GM19239 (cell line): ENCODE results near the gene SLC19A3.
"Not testable (repeated sequence)": the region's sequence is repeated elsewhere in the genome, so short reads cannot be mapped to it uniquely, and the experiment has no call there.

Experiments
- DNase-seq: peaks from one replicate; pipeline ENCODE4 v3.0.0; 2011; ENCODE audit warnings: low spot score; ENCODE audit not compliant: insufficient read length
- FAIRE-seq: peaks from 2 replicates; lab custom pipeline; 2011; peaks lifted over from hg19 to GRCh38; lab: Jason Lieb, UNC

Gene SLC19A3

DNA sequence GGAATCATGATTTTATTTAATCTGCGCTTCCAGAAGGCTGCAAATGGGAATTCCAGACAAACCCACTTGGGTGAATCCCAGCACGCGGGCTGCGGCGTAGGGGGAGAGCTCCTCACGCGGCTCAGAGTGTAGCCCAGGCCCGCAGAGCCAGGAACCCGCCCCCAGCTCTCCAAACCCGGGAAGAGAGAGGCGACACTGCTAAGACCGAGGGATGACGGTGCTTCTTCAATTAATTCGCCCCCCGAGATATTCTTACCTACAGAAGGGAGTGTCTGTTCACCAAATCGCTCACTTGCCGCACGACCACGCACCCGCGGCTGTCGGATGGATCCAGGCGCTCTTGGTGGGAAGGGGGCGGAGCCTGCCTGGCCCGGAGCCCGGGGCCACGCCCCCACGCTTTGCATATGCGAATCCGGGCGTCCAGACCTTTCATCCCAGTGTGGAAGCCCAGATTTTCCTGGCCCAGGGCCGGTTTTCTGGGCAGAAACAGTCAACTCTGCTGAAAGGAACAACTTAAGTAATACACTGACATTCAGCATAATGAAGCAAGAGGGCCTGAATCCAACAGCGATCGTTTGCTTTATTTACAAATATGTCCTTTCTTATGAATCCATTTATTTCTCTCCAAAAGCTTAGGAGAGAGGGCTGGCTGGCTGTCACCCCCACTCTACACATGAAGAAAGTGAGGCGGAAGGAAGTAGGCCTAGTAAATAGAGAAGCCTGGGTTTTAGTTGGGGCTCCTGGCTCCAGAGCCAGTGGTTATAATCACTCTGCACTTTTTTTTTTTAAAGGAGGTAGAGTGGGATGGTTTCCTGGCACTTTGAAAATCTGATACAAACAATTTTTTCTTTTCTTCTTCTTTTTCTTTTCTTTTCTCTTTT, at the start of gene SLC19A3:
TSS of gene SLC19A3 (minus strand) at position 342 of the 881 bp plus-strand sequence. CDS start 15,710 bp downstream, outside the sequence.
- DNase-seq, result no peak
- FAIRE-seq, result no peak

DNA sequence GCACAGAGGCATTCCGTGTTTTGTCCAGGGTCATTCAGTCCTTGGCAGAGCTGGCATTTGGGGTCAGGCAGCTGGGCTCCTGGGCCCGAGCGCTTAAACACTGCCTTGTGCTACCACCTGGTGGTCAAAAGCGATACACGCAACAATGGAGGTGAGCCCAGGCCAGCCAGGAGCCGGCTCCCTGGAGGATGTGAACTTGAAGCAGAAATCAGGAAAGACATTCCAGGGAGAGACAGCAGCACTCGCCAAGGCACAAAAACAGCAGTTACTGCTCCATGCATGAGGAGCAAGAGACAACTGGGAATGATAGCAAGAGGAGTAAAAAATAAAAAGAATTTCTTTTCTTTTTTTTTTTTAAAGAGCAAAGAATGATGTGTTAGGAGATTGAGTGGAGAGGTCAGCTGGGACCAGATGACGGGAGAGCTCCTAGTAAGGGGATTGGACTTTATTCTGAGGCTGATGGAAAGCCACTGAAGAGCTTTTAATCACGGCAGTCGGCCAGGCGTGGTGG, 48.6 kb upstream of the SLC19A3 start:
- DNase-seq, result peak; percentile 67
- peak; percentile 97 for FAIRE-seq

DNA sequence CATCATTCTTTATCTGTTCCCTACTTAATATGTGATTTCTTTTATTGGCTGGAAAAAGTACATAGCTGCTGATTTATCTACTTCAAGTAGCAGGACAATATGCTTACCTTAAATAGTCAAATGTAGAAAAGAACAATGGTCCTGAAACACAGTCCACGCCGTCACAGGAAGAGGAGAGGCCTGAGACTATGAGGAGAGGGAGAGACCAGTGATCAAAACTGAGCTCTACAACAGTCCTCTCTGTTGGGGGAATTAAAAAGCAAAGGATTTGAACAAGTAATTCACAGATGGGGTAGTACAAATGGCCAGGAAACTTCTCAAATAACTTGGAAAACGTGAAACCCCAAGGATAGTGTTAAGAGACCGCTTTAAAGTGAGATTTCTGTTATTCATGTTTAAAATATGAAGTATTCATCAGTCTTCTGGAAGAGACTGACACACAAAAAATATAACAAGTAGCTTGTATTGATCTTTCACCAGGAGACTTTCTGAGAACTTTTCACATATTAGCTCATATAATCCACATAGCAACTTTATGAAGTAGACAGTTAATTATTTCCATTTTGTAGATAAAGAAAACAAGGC, 48.1 kb upstream of the SLC19A3 start:
- FAIRE-seq, result no peak

DNA sequence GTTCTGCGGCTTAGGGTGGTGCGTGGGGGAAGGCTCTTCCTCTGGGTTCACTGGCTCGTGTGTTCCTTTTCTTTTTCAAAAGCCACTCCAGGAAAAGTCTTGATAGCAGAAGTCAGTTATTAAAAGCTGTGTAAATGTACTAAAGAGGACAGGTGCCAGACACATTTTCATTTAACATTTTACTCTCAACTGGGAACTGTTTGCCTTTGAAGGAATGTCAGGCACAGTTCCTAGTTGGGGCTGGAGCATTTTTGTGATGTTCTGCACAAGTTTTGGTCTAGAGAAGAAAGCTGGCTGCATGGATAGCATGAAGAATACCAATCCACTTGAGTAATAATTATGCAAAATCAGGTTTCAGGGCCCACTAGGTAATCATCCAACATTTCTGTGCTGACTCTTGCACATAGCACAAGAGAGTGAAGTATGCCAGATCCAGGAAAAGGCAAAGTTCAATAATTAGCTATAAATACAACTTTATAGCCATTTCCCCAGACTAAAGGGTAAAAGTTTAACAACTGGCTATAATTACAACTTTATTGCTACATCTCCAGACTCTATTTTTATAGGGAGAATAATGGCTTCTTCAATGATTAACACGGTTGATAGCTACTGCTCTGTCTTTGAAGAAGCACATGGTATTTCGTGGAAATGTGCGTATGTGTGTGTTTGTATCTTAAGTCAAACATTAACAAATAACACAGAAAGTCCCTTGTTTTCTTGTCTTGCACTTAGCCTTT, 44.1 kb upstream of the SLC19A3 start:
- DNase-seq (no peak), FAIRE-seq (no peak)

More for the DNA sequence above, 48.1 kb upstream of the SLC19A3 start:
- DNase-seq, result no peak

DNA sequence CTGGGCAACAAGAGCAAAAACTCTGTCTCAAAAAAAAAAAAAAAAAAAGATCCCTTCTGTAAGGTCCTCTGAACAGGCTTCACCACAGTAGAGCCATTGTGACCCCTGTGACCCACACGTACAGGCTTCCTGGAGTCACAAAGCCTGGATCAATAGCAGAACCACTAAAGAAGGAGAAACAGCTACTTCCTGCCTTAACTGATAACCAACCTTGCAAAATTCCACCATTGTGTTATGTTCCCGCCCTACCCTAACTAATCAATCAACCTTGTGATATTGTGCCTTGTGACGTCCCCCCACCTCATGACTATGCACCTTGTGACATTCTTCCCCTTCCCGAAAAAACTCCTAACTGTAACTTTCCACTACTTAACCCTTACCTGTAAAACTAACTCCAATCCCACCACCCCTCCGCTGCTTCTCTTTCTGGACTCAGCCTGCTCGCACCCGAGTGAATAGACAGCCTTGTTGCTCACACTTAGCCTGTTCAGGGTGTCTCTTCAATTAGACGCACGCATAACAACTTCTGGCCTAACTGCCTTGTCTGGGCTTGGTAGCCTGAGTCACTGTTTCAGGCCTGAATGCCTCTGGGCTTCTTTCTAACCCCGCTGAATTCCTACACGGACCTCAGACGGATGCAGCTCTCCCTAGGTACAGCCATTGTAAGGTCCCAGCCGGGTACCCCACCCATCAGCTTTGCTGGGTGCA, 41.7 kb upstream of the SLC19A3 start:
- no peak for DNase-seq
- no peak for FAIRE-seq

DNA sequence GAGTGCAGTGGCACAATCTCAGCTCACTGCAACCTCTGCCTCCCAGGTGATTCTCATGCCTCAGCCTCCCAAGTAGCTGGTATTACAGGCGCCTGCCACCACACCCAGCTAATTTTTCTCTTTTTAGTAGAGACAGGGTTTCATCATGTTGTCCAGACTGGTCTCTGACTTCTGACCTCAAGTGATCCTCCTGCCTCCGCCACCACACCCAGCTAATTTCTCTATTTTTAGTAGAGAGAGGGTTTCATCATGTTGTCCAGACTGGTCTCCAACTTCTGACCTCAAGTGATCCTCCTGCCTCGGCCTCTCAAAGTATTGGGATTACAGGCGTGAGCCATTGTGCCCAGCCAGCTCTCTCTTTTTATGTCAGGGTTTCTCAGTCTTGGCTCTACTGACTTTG, 38.4 kb upstream of the SLC19A3 start:
- DNase-seq, FAIRE-seq: not testable (repeated sequence)

DNA sequence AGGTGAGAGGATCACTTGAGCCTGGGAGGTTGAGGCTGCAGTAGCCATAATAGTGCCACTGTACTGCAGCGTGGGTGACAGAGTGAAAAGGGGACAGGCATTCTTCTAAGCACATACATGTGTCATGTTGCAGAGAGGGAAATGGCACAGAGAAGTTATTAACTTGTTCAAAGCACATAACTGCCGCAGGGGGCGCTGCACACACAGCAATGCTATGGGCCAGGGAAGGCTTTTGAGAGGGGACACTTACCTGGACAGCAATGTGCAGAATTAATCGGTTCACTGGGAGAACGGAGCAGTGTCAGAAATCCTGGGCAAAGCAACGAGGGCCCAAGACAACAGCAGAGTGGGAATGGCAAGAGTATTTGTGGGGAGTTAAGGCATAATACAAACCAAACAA, 30.3 kb upstream of the SLC19A3 start:
- FAIRE-seq, result no peak
- no peak for DNase-seq

DNA sequence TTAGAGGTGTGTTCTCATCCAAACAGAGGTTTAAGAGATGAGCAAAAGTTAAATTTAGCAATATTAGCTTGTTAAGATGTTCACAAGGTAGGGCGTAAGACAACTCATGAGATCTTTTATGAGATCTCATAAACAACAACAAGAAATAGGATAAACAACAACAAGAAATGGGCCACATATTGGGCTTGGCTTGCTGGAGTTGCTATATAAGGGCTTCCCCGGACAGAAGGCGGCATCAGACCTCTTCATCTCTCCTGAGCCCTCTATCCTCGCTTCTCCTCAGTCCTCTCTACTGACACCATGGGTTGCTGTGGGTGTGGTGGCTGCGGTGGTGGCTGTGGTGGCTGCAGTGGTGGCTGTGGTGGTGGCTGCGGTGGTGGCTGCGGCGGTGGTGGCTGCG, 27.8 kb upstream of the SLC19A3 start, which contains the start of gene SCYGR8:
TSS of gene SCYGR8 (plus strand) at position 301 of the 400 bp plus-strand sequence. CDS start at position 301, 0 bp downstream.
- FAIRE-seq, result no peak

DNA sequence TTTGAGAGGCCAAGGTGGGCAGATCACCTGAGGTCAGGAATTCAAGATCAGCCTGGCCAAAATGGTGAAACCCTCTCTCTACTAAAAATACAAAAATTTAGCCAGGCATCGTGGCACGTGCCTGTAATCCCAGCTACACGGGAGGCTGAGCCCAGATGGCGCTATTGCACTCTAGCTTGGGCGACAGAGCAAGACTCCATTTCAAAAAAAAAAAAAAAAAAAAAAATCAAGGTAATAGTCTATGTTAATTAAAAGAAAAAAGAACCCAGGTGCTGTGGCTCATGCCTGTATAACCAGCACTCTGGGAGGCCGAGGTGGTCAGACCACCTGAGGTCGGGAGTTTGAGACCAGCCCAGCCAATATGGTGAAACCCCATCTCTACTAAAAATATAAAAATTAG, 22.9 kb upstream of the SLC19A3 start:
- not testable (repeated sequence) for FAIRE-seq, DNase-seq

More for the DNA sequence above, 27.8 kb upstream of the SLC19A3 start, which contains the start of gene SCYGR8:
- DNase-seq, result no peak

DNA sequence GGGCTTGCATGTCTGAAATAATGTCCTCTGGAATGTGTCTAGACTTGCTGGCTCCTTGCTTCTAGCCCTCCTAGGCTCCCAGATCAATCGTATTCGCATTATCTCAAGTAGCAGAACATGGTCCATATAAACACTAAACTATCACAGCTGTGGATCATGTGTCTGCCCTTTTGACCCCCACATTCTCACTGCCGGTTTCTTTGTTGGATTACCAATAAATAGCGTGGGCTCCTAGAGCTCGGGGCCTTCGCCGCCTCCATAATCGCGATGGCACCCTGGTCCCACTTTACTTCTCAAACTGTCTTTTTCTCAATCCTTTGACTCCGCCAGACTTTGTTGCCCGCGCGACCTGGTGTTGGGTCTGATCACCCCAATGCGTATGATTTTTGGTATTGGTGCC, 21.5 kb upstream of the SLC19A3 start:
- no peak for FAIRE-seq
- no peak for DNase-seq

DNA sequence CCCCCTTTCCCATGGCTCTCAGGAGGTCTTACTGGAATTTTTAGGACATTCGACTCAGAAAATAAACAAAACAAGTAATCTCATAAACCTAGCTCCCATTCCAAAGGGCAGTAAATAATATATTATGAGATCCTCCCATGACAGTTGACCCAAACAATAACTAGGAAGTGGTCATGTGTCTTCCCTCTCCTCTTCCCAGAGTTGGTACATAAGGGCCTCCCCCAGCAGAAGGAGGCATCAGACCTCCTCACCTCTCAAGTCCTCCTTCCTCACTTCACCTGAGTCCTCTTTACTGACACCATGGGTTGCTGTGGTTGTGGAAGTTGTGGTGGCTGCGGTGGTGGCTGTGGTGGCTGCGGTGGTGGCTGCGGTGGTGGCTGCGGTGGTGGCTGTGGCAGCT, 10.2 kb upstream of the SLC19A3 start, which contains the start of gene SCYGR7:
TSS of gene SCYGR7 (plus strand) at position 301 of the 400 bp plus-strand sequence. CDS start at position 301, 0 bp downstream.
- no peak for FAIRE-seq
- no peak for DNase-seq

DNA sequence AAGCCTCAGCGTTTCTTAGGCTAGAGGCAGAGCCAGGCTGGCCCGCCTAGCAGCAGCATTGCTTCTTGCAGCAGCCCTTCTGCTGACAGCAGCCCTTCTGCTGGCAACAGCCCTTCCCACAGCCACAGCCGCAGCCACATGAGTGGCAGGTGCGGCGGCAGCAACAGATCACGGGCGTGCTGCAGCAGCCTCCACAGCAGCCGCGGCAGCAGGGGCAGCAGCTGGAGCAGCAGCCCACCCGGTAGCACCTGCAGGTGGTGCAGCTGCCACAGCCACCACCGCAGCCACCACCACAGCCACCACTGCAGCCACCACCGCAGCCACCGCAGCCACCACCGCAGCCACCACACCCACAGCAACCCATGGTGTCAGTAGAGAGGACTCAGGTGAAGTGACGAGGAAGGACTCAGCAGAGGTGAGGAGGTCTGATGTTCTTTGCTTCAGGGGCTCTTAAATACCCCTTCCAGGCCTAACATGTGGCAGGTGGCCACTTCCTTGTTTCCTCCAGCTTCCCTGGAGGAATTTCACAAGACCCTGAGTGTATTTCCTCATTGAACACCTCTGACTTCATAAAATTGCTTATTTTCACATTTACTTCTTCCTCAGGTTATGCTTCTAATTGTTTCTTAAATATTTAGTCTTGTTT, 6.7 kb upstream of the SLC19A3 start, which contains the start of gene SCYGR6:
TSS of gene SCYGR6 (minus strand) at position 364 of the 646 bp plus-strand sequence. CDS start at position 364, 0 bp downstream.
- FAIRE-seq (no peak), DNase-seq (no peak)

DNA sequence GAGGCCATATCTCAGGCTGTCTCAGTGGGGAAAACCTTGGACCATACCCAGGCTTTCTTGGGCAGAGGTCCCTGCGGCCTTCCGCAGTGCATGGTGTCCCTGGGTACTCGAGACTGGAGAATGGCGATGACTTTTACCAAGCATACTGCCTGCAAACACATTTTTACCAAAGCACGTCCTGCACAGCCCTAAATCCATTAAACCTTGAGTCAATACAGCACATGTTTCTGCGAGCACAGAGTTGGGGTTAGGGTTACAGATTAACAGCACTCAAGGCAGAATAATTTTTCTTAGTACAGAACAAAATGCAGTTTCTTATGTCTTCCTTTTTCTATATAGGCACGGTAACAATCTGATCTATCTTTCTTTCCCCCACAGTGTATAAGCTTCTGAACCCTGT, 5.0 kb upstream of the SLC19A3 start:
- DNase-seq, FAIRE-seq: not testable (repeated sequence)

DNA sequence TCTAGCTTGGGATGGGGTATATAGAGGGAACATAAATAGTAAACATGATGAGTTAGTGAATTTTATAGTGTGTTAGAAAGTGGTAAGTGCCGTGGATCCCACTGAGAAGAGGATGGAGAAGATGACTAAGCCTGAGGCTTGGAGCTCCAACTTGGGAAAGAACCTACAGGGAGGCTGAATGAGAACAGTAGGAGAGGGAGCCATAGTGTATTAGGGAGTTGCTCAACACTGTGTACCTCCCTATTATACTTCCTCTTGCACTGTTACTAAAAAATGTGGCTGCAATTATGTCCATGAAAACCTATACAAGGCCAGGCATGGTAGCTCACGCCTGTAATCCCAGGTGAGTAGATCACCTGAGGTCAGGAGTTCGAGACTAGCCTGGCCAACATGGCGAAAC, 2.9 kb upstream of the SLC19A3 start:
- DNase-seq, result no peak
- no peak for FAIRE-seq

DNA sequence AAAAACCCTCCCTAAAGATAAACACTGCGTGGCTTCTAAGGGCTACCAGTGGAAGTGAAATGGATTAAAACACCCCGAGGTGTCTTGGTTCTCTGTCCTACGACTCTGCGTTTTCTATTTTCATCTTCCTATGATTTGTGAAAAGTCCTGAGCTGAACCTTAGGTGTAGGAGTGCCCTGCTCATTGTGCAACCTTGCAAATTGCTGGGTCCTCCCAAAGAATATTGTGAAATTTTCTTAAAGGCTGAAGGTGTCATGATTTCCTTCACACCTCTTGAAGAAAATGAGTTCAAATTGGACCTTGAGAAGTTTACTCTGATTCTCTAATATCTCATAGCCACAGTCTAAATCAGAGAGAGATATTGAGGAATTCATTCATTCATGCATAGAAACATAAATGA, 1.8 kb upstream of the SLC19A3 start:
- DNase-seq, result no peak
- FAIRE-seq, result no peak

DNA sequence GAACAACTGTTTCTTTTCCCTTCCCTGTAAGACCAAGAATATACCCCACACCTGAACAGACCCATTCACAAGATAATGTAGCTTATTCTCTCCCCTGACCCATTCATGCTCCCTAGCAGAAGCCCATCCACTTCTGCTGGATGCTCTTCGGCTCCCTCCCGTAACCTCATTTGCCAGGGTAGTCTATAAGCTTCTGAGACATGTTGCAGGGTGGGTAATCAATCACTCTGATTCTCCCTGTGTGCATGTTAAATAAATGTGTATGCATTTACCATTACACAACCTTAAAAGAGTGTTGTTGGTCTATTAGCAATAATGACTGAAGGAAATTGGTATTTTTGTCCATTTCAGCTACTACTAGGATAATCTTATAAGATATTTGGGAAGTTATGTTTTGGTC, 1.3 kb downstream of the SLC19A3 start:
- no peak for DNase-seq
- no peak for FAIRE-seq

DNA sequence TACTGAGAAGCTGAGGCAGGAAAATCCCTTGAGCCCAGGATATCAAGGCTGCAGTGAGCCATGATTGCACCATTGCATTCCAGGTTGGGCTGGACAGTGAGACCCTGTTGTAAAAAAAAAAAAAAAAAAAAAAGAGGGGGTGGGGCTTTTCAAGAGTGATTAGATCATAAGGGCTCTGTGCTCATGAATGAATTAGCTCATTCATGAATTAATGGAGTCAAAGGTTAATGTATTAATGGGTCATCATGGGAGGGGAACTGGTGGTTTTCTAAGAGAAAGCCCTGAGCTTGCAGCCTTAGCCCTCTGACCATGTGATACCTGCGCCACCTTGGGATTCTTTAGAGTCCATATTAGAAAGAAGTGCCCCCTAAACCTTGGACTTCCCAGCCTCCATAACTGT, 4.5 kb downstream of the SLC19A3 start:
- FAIRE-seq (no peak), DNase-seq (no peak)

DNA sequence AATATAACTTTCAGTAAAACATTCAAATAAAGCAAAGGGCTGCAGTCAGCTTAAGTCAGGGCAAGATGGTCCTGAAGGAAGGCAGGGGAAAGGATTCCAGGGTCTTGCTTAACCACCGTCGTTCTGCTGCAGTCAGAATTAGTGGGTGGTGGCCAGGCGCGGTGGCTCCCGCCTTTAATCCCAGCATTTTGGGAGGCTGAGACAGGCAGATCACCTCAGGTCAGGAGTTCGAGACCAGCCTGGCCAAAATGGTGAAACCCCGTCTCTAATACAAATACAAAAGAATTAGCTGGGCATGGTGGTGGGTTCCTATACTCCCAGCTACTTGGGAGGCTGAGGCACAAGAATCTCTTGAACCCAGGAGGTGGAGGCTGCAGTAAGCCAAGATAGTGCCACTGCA, 6.8 kb downstream of the SLC19A3 start:
- no peak for FAIRE-seq
- no peak for DNase-seq

DNA sequence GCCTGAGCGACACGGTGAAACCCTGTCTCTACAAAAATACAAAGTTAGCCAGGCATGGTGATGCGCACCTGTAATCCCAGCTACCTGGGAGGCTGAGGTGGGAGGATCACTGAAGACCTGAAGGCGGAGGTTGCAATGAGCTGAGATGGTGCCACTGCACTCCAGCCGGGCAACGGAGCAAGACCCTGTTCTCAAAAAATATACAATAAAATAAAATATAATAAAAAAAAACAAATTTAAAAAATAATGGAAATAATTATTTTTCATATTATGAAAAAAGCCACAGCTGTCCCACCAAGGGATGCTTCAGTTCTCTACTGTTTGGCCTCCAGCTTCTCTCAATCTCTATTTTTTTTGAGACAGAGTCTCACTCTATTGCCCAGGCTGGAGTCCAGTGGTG, 10.4 kb downstream of the SLC19A3 start:
- FAIRE-seq (no peak), DNase-seq (no peak)
